Activated CD4-positive, alpha-beta T cell treated with anti-CD3 and anti-CD28 coated beads, Interleukin-2, amount 50 U/mL, for 24 hours (primary cell): ENCODE results near the gene SAP30L.

ENCODE experiments used
- DNase-seq, 2 donors: peaks; one replicate each; pipeline ENCODE4 v3.0.0-alpha.2; 2020; ENCODE audit warnings: low read depth in 1 of 2, low spot score in 1 of 2

Gene SAP30L

GRCh38 chr5:154506049-154506715 is 60.4 kb downstream of the SAP30L start:
- no peak for DNase-seq

- DNase-seq: no peak
These were observed 60.9 kb downstream of the SAP30L start for GRCh38 chr5:154506716-154507080.

- DNase-seq: no peak
These were observed 62.3 kb downstream of the SAP30L start for GRCh38 chr5:154508114-154508513.

GRCh38 chr5:154509784-154510555 is 64.2 kb downstream of the SAP30L start:
- DNase-seq: no peak
